ES-I3 (cell line): ENCODE data around the gene CBARP.

ENCODE experiments used
- H3K36me3 ChIP-seq: 2 replicates; pipeline ENCODE4 v1.6.1; 2013; ENCODE audit warnings: mild to moderate bottlenecking, low read length, control low read depth, moderate library complexity; ENCODE audit not compliant: insufficient read depth
- H3K4me1 ChIP-seq: 2 replicates; pipeline ENCODE4 v1.6.1; 2013; ENCODE audit warnings: mild to moderate bottlenecking, control low read depth, low read length; ENCODE audit not compliant: insufficient read depth
- H3K9ac ChIP-seq: 2 replicates; pipeline ENCODE4 v1.6.1; 2013; ENCODE audit warnings: low read depth, mild to moderate bottlenecking, low read length, moderate library complexity
- H3K9me3 ChIP-seq: 2 replicates; pipeline ENCODE4 v1.6.1; 2013; ENCODE audit warnings: mild to moderate bottlenecking, low read length, moderate library complexity; ENCODE audit not compliant: control insufficient read depth, insufficient read depth

The CBARP gene

GRCh38 chr19:1227304-1228054, 10.3 kb downstream of the CBARP start:
- H3K4me1 ChIP-seq, result no peaks in the 10 kb centered on the region; the same call in 1 of the 2 replicates
- H3K9ac ChIP-seq, result no peak overlapping the region
- no peaks in the 10 kb centered on the region for H3K36me3 ChIP-seq
- H3K9me3 ChIP-seq, result no peaks in the 10 kb centered on the region

GRCh38 chr19:1226522-1227303, 11.1 kb downstream of the CBARP start:
- Histone ChIP-seq H3K9ac (no peak overlapping the region), H3K36me3 (no peaks in the 10 kb centered on the region), H3K9me3 (no peaks in the 10 kb centered on the region)

GRCh38 chr19:1226227-1226518, 11.6 kb downstream of the CBARP start:
- no peaks in the 10 kb centered on the region for H3K36me3 ChIP-seq
- H3K4me1 ChIP-seq, result no peaks in the 10 kb centered on the region; the same call in 1 of the 2 replicates
- H3K9ac ChIP-seq, result no peak overlapping the region

More at GRCh38 chr19:1226522-1227303, 11.1 kb downstream of the CBARP start:
- H3K4me1 ChIP-seq, result no peaks in the 10 kb centered on the region; the same call in 1 of the 2 replicates

GRCh38 chr19:1225440-1226226, 12.2 kb downstream of the CBARP start:
- Histone ChIP-seq H3K36me3 (no peaks in the 10 kb centered on the region), H3K9ac (no peak overlapping the region)

More at GRCh38 chr19:1226227-1226518, 11.6 kb downstream of the CBARP start:
- no peaks in the 10 kb centered on the region for H3K9me3 ChIP-seq

GRCh38 chr19:1224847-1225246, 13.0 kb downstream of the CBARP start:
- H3K9me3 ChIP-seq, result no peaks in the 10 kb centered on the region
- H3K9ac ChIP-seq, result no peak overlapping the region
- H3K36me3 ChIP-seq, result no peaks in the 10 kb centered on the region
- no peaks in the 10 kb centered on the region; the same call in 1 of the 2 replicates for H3K4me1 ChIP-seq

More at GRCh38 chr19:1225440-1226226, 12.2 kb downstream of the CBARP start:
- Histone ChIP-seq H3K4me1 (no peaks in the 10 kb centered on the region; the same call in 1 of the 2 replicates), H3K9me3 (no peaks in the 10 kb centered on the region)

- Histone ChIP-seq H3K9ac (no peak overlapping the region), H3K4me1 (no peaks in the 10 kb centered on the region; the same call in 1 of the 2 replicates), H3K36me3 (no peaks in the 10 kb centered on the region), H3K9me3 (no peaks in the 10 kb centered on the region)
Observed at GRCh38 chr19:1224047-1224825, 13.6 kb downstream of the CBARP start.

GRCh38 chr19:1223018-1223855, 14.6 kb downstream of the CBARP start:
- H3K9me3 ChIP-seq, result no peaks in the 10 kb centered on the region
- no peaks in the 10 kb centered on the region; the same call in 1 of the 2 replicates for H3K36me3 ChIP-seq
- H3K9ac ChIP-seq, result no peak overlapping the region
- no peaks in the 10 kb centered on the region; the same call in 1 of the 2 replicates for H3K4me1 ChIP-seq

GRCh38 chr19:1222394-1222793, 15.4 kb downstream of the CBARP start:
- Histone ChIP-seq H3K36me3 (no peaks in the 10 kb centered on the region; the same call in 1 of the 2 replicates), H3K9ac (no peak overlapping the region), H3K9me3 (no peaks in the 10 kb centered on the region), H3K4me1 (peaks cover 3% of the 10 kb centered on the region; the same call in 1 of the 2 replicates)

- no peak overlapping the region for H3K9ac ChIP-seq
- H3K36me3 ChIP-seq, result no peaks in the 10 kb centered on the region; the same call in 1 of the 2 replicates
- peaks cover 6% of the 10 kb centered on the region; the same call in 1 of the 2 replicates for H3K4me1 ChIP-seq
- no peaks in the 10 kb centered on the region for H3K9me3 ChIP-seq
Observed at GRCh38 chr19:1221904-1222255, 15.9 kb downstream of the CBARP start.

- H3K4me1 ChIP-seq, result peaks cover 6% of the 10 kb centered on the region; the same call in 1 of the 2 replicates
- H3K9me3 ChIP-seq, result no peaks in the 10 kb centered on the region
- H3K9ac ChIP-seq, result no peak overlapping the region
- H3K36me3 ChIP-seq, result no peaks in the 10 kb centered on the region; the same call in 1 of the 2 replicates
Observed at GRCh38 chr19:1220976-1221903, 16.6 kb downstream of the CBARP start.

- H3K9me3 ChIP-seq, result no peaks in the 10 kb centered on the region
- H3K36me3 ChIP-seq, result no peaks in the 10 kb centered on the region; the same call in 1 of the 2 replicates
- H3K9ac ChIP-seq, result no peak overlapping the region
- H3K4me1 ChIP-seq, result peaks cover 6% of the 10 kb centered on the region; the same call in 1 of the 2 replicates
Observed at GRCh38 chr19:1220477-1220930, 17.3 kb downstream of the CBARP start.
